ENCODE results near the gene ETS1.
A peak's percentile ranks its signal among the peaks of the same experiment; 100 is the strongest.

The ETS1 gene

GRCh38 chr11:128499613-128500253, 87.6 kb downstream of the ETS1 start:
- H3K9me3 ChIP-seq (ENCODE audit: low read length) = no peaks in the 10 kb centered on the region
- H3K4me3 ChIP-seq (ENCODE audit: low read depth, low read length, poor library complexity, severe bottlenecking) = peak overlapping the region; percentile 6
- H3K79me2 ChIP-seq (ENCODE audit: insufficient read depth, low read length) = peaks cover 100% of the 10 kb centered on the region
- TF ChIP-seq EZH2 (IDR thresholded peaks at IDR 0.05; ENCODE audit: borderline replicate concordance, low read length) = no peak
- TF ChIP-seq, protein P1, sequence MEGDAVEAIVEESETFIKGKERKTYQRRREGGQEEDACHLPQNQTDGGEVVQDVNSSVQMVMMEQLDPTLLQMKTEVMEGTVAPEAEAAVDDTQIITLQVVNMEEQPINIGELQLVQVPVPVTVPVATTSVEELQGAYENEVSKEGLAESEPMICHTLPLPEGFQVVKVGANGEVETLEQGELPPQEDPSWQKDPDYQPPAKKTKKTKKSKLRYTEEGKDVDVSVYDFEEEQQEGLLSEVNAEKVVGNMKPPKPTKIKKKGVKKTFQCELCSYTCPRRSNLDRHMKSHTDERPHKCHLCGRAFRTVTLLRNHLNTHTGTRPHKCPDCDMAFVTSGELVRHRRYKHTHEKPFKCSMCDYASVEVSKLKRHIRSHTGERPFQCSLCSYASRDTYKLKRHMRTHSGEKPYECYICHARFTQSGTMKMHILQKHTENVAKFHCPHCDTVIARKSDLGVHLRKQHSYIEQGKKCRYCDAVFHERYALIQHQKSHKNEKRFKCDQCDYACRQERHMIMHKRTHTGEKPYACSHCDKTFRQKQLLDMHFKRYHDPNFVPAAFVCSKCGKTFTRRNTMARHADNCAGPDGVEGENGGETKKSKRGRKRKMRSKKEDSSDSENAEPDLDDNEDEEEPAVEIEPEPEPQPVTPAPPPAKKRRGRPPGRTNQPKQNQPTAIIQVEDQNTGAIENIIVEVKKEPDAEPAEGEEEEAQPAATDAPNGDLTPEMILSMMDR (IDR thresholded peaks at IDR 0.05; ENCODE audit: low read length) = no peak
- no peaks in the 10 kb centered on the region for H3F3A ChIP-seq (ENCODE audit: insufficient read depth, low read length)
- peaks cover 100% of the 10 kb centered on the region for H3K4me1 ChIP-seq (ENCODE audit: insufficient read depth, low read length, severe bottlenecking)
- H3K9ac ChIP-seq (ENCODE audit: low read length) = peak overlapping the region; percentile 34; the same call in 1 of the 2 replicates
- H3K4me2 ChIP-seq (ENCODE audit: low read length) = peak overlapping the region; percentile 53
- H3K9me2 ChIP-seq (ENCODE audit: low read depth, low read length) = no peaks in the 10 kb centered on the region
- H3K36me3 ChIP-seq (ENCODE audit: insufficient read depth, low read length) = peaks cover 71% of the 10 kb centered on the region; the same call in 1 of the 2 replicates
- H3K27ac ChIP-seq (ENCODE audit: low read depth, low read length, poor library complexity, severe bottlenecking) = peak overlapping the region; percentile 66
- H4K20me1 ChIP-seq (ENCODE audit: insufficient read depth, low read length) = no peaks in the 10 kb centered on the region
- H2AFZ ChIP-seq (ENCODE audit: low read length) = no peak overlapping the region
- H3K27me3 ChIP-seq (ENCODE audit: insufficient read depth, low read length) = no peaks in the 10 kb centered on the region

- H4K20me1 ChIP-seq (ENCODE audit: insufficient read depth, low read length) = no peaks in the 10 kb centered on the region
- H3K36me3 ChIP-seq (ENCODE audit: insufficient read depth, low read length) = peaks cover 67% of the 10 kb centered on the region; the same call in 1 of the 2 replicates
- H3K79me2 ChIP-seq (ENCODE audit: insufficient read depth, low read length) = peaks cover 100% of the 10 kb centered on the region
- TF ChIP-seq, protein P1 (IDR thresholded peaks at IDR 0.05; ENCODE audit: low read length) = no peak
- TF ChIP-seq EZH2 (IDR thresholded peaks at IDR 0.05; ENCODE audit: borderline replicate concordance, low read length) = no peak
- H3K9me3 ChIP-seq (ENCODE audit: low read length) = no peaks in the 10 kb centered on the region
- H3K4me3 ChIP-seq (ENCODE audit: low read depth, low read length, poor library complexity, severe bottlenecking) = peak overlapping the region; percentile 6
- H3K27me3 ChIP-seq (ENCODE audit: insufficient read depth, low read length) = no peaks in the 10 kb centered on the region
- H3K4me2 ChIP-seq (ENCODE audit: low read length) = peak overlapping the region; percentile 53; the same call in 1 of the 2 replicates
- H3F3A ChIP-seq (ENCODE audit: insufficient read depth, low read length) = no peaks in the 10 kb centered on the region
- H3K9ac ChIP-seq (ENCODE audit: low read length) = no peak overlapping the region; the same call in 1 of the 2 replicates
- peaks cover 100% of the 10 kb centered on the region for H3K4me1 ChIP-seq (ENCODE audit: insufficient read depth, low read length, severe bottlenecking)
- H3K27ac ChIP-seq (ENCODE audit: low read depth, low read length, poor library complexity, severe bottlenecking) = peak overlapping the region; percentile 66
- H3K9me2 ChIP-seq (ENCODE audit: low read depth, low read length) = no peaks in the 10 kb centered on the region
- no peak overlapping the region for H2AFZ ChIP-seq (ENCODE audit: low read length)
These were observed 88.6 kb downstream of the ETS1 start for GRCh38 chr11:128498721-128499245.

DNA sequence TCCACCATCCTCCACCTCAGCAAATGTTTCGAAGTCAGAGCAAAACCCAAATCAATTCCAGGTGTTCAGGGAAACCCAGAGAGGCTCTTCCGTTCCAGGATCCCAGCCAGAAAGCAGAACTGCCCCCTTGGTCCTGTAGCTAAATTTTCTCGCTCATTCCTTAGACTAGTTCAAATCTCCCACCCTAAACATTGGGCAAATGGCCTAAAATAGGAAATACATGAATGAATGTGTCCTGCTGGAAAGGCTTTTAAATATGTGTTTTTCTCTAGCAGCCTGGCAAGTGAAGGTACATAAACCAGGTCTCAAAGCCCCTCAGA, 89.6 kb downstream of the ETS1 start:
- Histone ChIP-seq H3K4me2 (ENCODE audit: low read length) (peak overlapping the region; percentile 53), H3K9ac (ENCODE audit: low read length) (peak overlapping the region; percentile 29; the same call in 1 of the 2 replicates), H3F3A (ENCODE audit: insufficient read depth, low read length) (no peaks in the 10 kb centered on the region)

More for the DNA sequence above, 89.6 kb downstream of the ETS1 start:
- TF ChIP-seq EZH2 (IDR thresholded peaks at IDR 0.05; ENCODE audit: borderline replicate concordance, low read length) = no peak
- H3K9me2 ChIP-seq (ENCODE audit: low read depth, low read length) = no peaks in the 10 kb centered on the region
- peak overlapping the region; percentile 66 for H3K27ac ChIP-seq (ENCODE audit: low read depth, low read length, poor library complexity, severe bottlenecking)
- no peaks in the 10 kb centered on the region for H3K9me3 ChIP-seq (ENCODE audit: low read length)
- H3K79me2 ChIP-seq (ENCODE audit: insufficient read depth, low read length) = peaks cover 100% of the 10 kb centered on the region
- H3K27me3 ChIP-seq (ENCODE audit: insufficient read depth, low read length) = no peaks in the 10 kb centered on the region
- peaks cover 100% of the 10 kb centered on the region for H3K4me1 ChIP-seq (ENCODE audit: insufficient read depth, low read length, severe bottlenecking)
- H2AFZ ChIP-seq (ENCODE audit: low read length) = no peak overlapping the region
- H3K36me3 ChIP-seq (ENCODE audit: insufficient read depth, low read length) = peaks cover 69% of the 10 kb centered on the region; the same call in 1 of the 2 replicates
- H3K4me3 ChIP-seq (ENCODE audit: low read depth, low read length, poor library complexity, severe bottlenecking) = peak overlapping the region; percentile 13
- no peaks in the 10 kb centered on the region for H4K20me1 ChIP-seq (ENCODE audit: insufficient read depth, low read length)

Measured in OCI-LY1 (cell line).